ENCODE results near the gene BRI3.
"Not testable (repeated sequence)": the region's sequence is repeated elsewhere in the genome, so short reads cannot be mapped to it uniquely, and the experiment has no call there.

Gene BRI3

GRCh38 chr7:98309566-98309965 is 28.1 kb downstream of the BRI3 start:
- CTCF ChIA-PET: no interaction called here
- no peak for DNase-seq (ENCODE audit: extremely low spot score)
- POLR2A ChIA-PET: no interaction called here
- TF ChIP-seq TARDBP (IDR thresholded peaks at IDR 0.05): no peak
- TF ChIP-seq SUZ12 (IDR thresholded peaks at IDR 0.05): no peak
- no peak for TF ChIP-seq LEF1 (IDR thresholded peaks at IDR 0.05; ENCODE audit: borderline replicate concordance)
- TF ChIP-seq L3MBTL2 (conservative IDR thresholded peaks at IDR 0.05): no peak
- TF ChIP-seq ELF4 (IDR thresholded peaks at IDR 0.05): no peak
- no peak for TF ChIP-seq BHLHE40 (IDR thresholded peaks at IDR 0.05; ENCODE audit: borderline replicate concordance)
- TF ChIP-seq HDGF (IDR thresholded peaks at IDR 0.05; ENCODE audit: borderline replicate concordance): no peak
- no peak for TF ChIP-seq PKNOX1 (IDR thresholded peaks at IDR 0.05)
- TF ChIP-seq ARNT (IDR thresholded peaks at IDR 0.05): no peak
- no peak for TF ChIP-seq FOXM1 (IDR thresholded peaks at IDR 0.05; ENCODE audit: borderline replicate concordance)

- DNase-seq (ENCODE audit: extremely low spot score): no peak
- POLR2A ChIA-PET: no interaction called here
- CTCF ChIA-PET: no interaction called here
- TF ChIP-seq SP1 (IDR thresholded peaks at IDR 0.05) (no peak), PKNOX1 (IDR thresholded peaks at IDR 0.05) (no peak), L3MBTL2 (conservative IDR thresholded peaks at IDR 0.05) (no peak), TARDBP (IDR thresholded peaks at IDR 0.05) (no peak), FOXM1 (IDR thresholded peaks at IDR 0.05; ENCODE audit: borderline replicate concordance) (no peak), ZNF384 (IDR thresholded peaks at IDR 0.05) (no peak), CTBP1 (IDR thresholded peaks at IDR 0.05; ENCODE audit: borderline replicate concordance) (no peak), BHLHE40 (IDR thresholded peaks at IDR 0.05; ENCODE audit: borderline replicate concordance) (no peak), NFRKB (IDR thresholded peaks at IDR 0.05) (no peak), FOXA1 (IDR thresholded peaks at IDR 0.05) (no peak)
Observed at GRCh38 chr7:98312201-98312600, 30.7 kb downstream of the BRI3 start.

- ChIA-PET POLR2A (no interaction called here), CTCF (no interaction called here)
- TF ChIP-seq SP1 (IDR thresholded peaks at IDR 0.05) (no peak), ELF4 (IDR thresholded peaks at IDR 0.05) (no peak), SUZ12 (IDR thresholded peaks at IDR 0.05) (no peak), TARDBP (IDR thresholded peaks at IDR 0.05) (no peak), NFRKB (IDR thresholded peaks at IDR 0.05) (no peak), PKNOX1 (IDR thresholded peaks at IDR 0.05) (no peak), LEF1 (IDR thresholded peaks at IDR 0.05; ENCODE audit: borderline replicate concordance) (no peak), FOXA1 (IDR thresholded peaks at IDR 0.05) (no peak), ZNF384 (IDR thresholded peaks at IDR 0.05) (no peak), HDGF (IDR thresholded peaks at IDR 0.05; ENCODE audit: borderline replicate concordance) (no peak), CTBP1 (IDR thresholded peaks at IDR 0.05; ENCODE audit: borderline replicate concordance) (no peak), BHLHE40 (IDR thresholded peaks at IDR 0.05; ENCODE audit: borderline replicate concordance) (no peak), FOXM1 (IDR thresholded peaks at IDR 0.05; ENCODE audit: borderline replicate concordance) (no peak), ARNT (IDR thresholded peaks at IDR 0.05) (no peak)
- DNase-seq (ENCODE audit: extremely low spot score): no peak
Observed at GRCh38 chr7:98314469-98314868, 33.0 kb downstream of the BRI3 start.

- no peak for TF ChIP-seq ZNF384 (IDR thresholded peaks at IDR 0.05)
- no peak for TF ChIP-seq TARDBP (IDR thresholded peaks at IDR 0.05)
- no peak for TF ChIP-seq FOXM1 (IDR thresholded peaks at IDR 0.05; ENCODE audit: borderline replicate concordance)
- no peak for TF ChIP-seq NFRKB (IDR thresholded peaks at IDR 0.05)
- TF ChIP-seq ELF4 (IDR thresholded peaks at IDR 0.05): no peak
- no peak for TF ChIP-seq CTBP1 (IDR thresholded peaks at IDR 0.05; ENCODE audit: borderline replicate concordance)
- TF ChIP-seq SP1 (IDR thresholded peaks at IDR 0.05): no peak
- no peak for TF ChIP-seq L3MBTL2 (conservative IDR thresholded peaks at IDR 0.05)
- no peak for TF ChIP-seq ARNT (IDR thresholded peaks at IDR 0.05)
- TF ChIP-seq HDGF (IDR thresholded peaks at IDR 0.05; ENCODE audit: borderline replicate concordance): no peak
- DNase-seq (ENCODE audit: extremely low spot score): no peak
- ChIA-PET POLR2A (no interaction called here), CTCF (no interaction called here)
Observed at GRCh38 chr7:98315318-98315993, 34.0 kb downstream of the BRI3 start.

- POLR2A ChIA-PET; CTCF ChIA-PET; DNase-seq (ENCODE audit: extremely low spot score): not testable (repeated sequence)
Observed at GRCh38 chr7:98315994-98316527, 34.6 kb downstream of the BRI3 start.

GRCh38 chr7:98317366-98318040 is 36.0 kb downstream of the BRI3 start:
- ChIA-PET CTCF (no interaction called here), POLR2A (no interaction called here)
- no peak for DNase-seq (ENCODE audit: extremely low spot score)
- TF ChIP-seq SP1 (IDR thresholded peaks at IDR 0.05): no peak
- no peak for TF ChIP-seq FOXA1 (IDR thresholded peaks at IDR 0.05)
- TF ChIP-seq HDGF (IDR thresholded peaks at IDR 0.05; ENCODE audit: borderline replicate concordance): no peak
- no peak for TF ChIP-seq TARDBP (IDR thresholded peaks at IDR 0.05)
- no peak for TF ChIP-seq L3MBTL2 (conservative IDR thresholded peaks at IDR 0.05)
- TF ChIP-seq PKNOX1 (IDR thresholded peaks at IDR 0.05): no peak
- TF ChIP-seq FOXM1 (IDR thresholded peaks at IDR 0.05; ENCODE audit: borderline replicate concordance): no peak
- no peak for TF ChIP-seq CTBP1 (IDR thresholded peaks at IDR 0.05; ENCODE audit: borderline replicate concordance)
- TF ChIP-seq BHLHE40 (IDR thresholded peaks at IDR 0.05; ENCODE audit: borderline replicate concordance): no peak
- TF ChIP-seq SUZ12 (IDR thresholded peaks at IDR 0.05): no peak
- no peak for TF ChIP-seq ARNT (IDR thresholded peaks at IDR 0.05)
- no peak for TF ChIP-seq ELF4 (IDR thresholded peaks at IDR 0.05)
